Fibroblast of peridontal ligament (primary cell): Measurements from ENCODE around the gene LRSAM1.

Source experiments
- DNase-seq: peaks from one replicate; pipeline ENCODE4 v3.0.0-alpha.2; 2010; ENCODE audit errors: extremely low read depth

Gene LRSAM1

GRCh38 chr9:127534250-127534906, 83.1 kb downstream of the LRSAM1 start:
- no peak for DNase-seq

GRCh38 chr9:127534931-127535330, 83.6 kb downstream of the LRSAM1 start:
- DNase-seq = no peak

- DNase-seq = no peak
These were observed 84.1 kb downstream of the LRSAM1 start for GRCh38 chr9:127535396-127535795.

- peak; percentile 47 for DNase-seq
These were observed 84.5 kb downstream of the LRSAM1 start for GRCh38 chr9:127535834-127536233.

GRCh38 chr9:127536499-127536898, 85.2 kb downstream of the LRSAM1 start:
- DNase-seq = no peak

GRCh38 chr9:127537014-127537413, 85.7 kb downstream of the LRSAM1 start:
- peak; percentile 48 for DNase-seq

- no peak for DNase-seq
These were observed 86.5 kb downstream of the LRSAM1 start for GRCh38 chr9:127537792-127538191.

GRCh38 chr9:127538849-127539258, 87.5 kb downstream of the LRSAM1 start:
- DNase-seq = peak; percentile 93

GRCh38 chr9:127539259-127539981, 88.1 kb downstream of the LRSAM1 start:
- no peak for DNase-seq

GRCh38 chr9:127539982-127540663, 88.8 kb downstream of the LRSAM1 start:
- no peak for DNase-seq

GRCh38 chr9:127540664-127541041, 89.3 kb downstream of the LRSAM1 start:
- DNase-seq = no peak

GRCh38 chr9:127541176-127541575, 89.9 kb downstream of the LRSAM1 start:
- no peak for DNase-seq

- DNase-seq = peak; percentile 86
These were observed 90.6 kb downstream of the LRSAM1 start for GRCh38 chr9:127541865-127542264.

GRCh38 chr9:127543221-127543620, 91.9 kb downstream of the LRSAM1 start:
- no peak for DNase-seq

GRCh38 chr9:127543973-127544533, 92.7 kb downstream of the LRSAM1 start:
- no peak for DNase-seq

GRCh38 chr9:127545196-127546124, 94.2 kb downstream of the LRSAM1 start:
- DNase-seq = peak; percentile 57

- no peak for DNase-seq
These were observed 95.0 kb downstream of the LRSAM1 start for GRCh38 chr9:127546125-127546832.

GRCh38 chr9:127548352-127548881, 97.1 kb downstream of the LRSAM1 start:
- no peak for DNase-seq

GRCh38 chr9:127549218-127549617, 97.9 kb downstream of the LRSAM1 start:
- no peak for DNase-seq

GRCh38 chr9:127549751-127550150, 98.4 kb downstream of the LRSAM1 start:
- no peak for DNase-seq

- DNase-seq = no peak
These were observed 99.0 kb downstream of the LRSAM1 start for GRCh38 chr9:127550282-127550681.
